GM12878 (cell line): ENCODE measurements around the gene PRDM16. TPM values are rescaled to one million over a fixed set of nuclear protein-coding genes. Genes with fewer than 3 reads are reported as not detected.

Experiments
- ATF2 ChIP-seq: IDR thresholded peaks from 2 replicates; pipeline ENCODE4 v1.6.1; 2012; ENCODE audit warnings: low read length, inconsistent platforms
- CBX5 ChIP-seq: sonication (generic); IDR thresholded peaks from 2 replicates; pipeline ENCODE4 v1.6.1; 2016; ENCODE audit warnings: low read depth, moderate library complexity, mild to moderate bottlenecking, inconsistent platforms
- CEBPB ChIP-seq, 2 experiments: fragments of 150-350 bp in 1 of 2; IDR thresholded peaks; 2 replicates each; pipeline ENCODE4 v1.6.1; 2012 to 2014; ENCODE audit warnings: low read depth in 2 of 2, low read length in 2 of 2, borderline replicate concordance in 1 of 2, inconsistent platforms in 1 of 2
- CHD4 ChIP-seq: fragments of 200-600 bp; sonication (generic); IDR thresholded peaks from 2 replicates; pipeline ENCODE4 v1.6.1; 2016; ENCODE audit warnings: mild to moderate bottlenecking
- HDAC6 ChIP-seq: fragments of 200-600 bp; sonication (generic); IDR thresholded peaks from one replicate; pipeline ENCODE4 v1.8.0; 2017; ENCODE audit warnings: antibody characterized with exemption; ENCODE audit not compliant: unreplicated experiment
- KLF5 ChIP-seq: fragments of 450-650 bp; IDR thresholded peaks from 2 replicates; pipeline ENCODE4 v1.6.1; 2014; ENCODE audit warnings: mild to moderate bottlenecking; ENCODE audit not compliant: partially characterized antibody
- MTA3 ChIP-seq: IDR thresholded peaks from 2 replicates; pipeline ENCODE4 v1.6.1; 2012; ENCODE audit warnings: low read length, inconsistent platforms, borderline replicate concordance
- NRF1 ChIP-seq: conservative IDR thresholded peaks from 2 replicates; pipeline ENCODE4 v1.6.1; 2011; ENCODE audit warnings: mild to moderate bottlenecking, low read depth, low read length, improper control_type of control experiment
- PAX8 ChIP-seq: fragments of 450-650 bp; IDR thresholded peaks from 2 replicates; pipeline ENCODE4 v1.6.1; 2017; ENCODE audit warnings: mild to moderate bottlenecking, moderate library complexity
- RCOR1 ChIP-seq: conservative IDR thresholded peaks from 2 replicates; pipeline ENCODE4 v1.6.1; 2012; ENCODE audit warnings: low read depth, low read length, improper control_type of control experiment
- STAT1 ChIP-seq: fragments of 450-650 bp; conservative IDR thresholded peaks from 2 replicates; pipeline ENCODE4 v1.6.1; 2014; ENCODE audit warnings: antibody characterized with exemption, mild to moderate bottlenecking
- SUPT20H ChIP-seq: IDR thresholded peaks from 2 replicates; pipeline ENCODE4 v1.6.1; 2011; ENCODE audit warnings: low read depth, mild to moderate bottlenecking, low read length, moderate library complexity, borderline replicate concordance; ENCODE audit not compliant: control insufficient read depth
- ZNF592 ChIP-seq: fragments of 450-650 bp; IDR thresholded peaks from 2 replicates; pipeline ENCODE4 v1.6.1; 2017; ENCODE audit warnings: mild to moderate bottlenecking, moderate library complexity
- ZZZ3 ChIP-seq: IDR thresholded peaks from 2 replicates; pipeline ENCODE4 v1.6.1; 2011; ENCODE audit warnings: low read depth; ENCODE audit not compliant: control insufficient read depth, insufficient read length
- polyA plus RNA-seq, 11 experiments: library from polyadenylated mRNA; depleted of rRNA in 4 of 11; unstranded in 6 of 11; stranded (reverse) in 5 of 11; fragments of >200 nt; fragmentation: Nextera tagmentation in 4 of 11; fragmentation: Illumina TruSeq in 1 of 11; extraction: Ambion mirVana in 4 of 11; extraction: Trizol in 1 of 11; gene quantifications; 1 replicate in 1 of 11; 2 replicates in 10 of 11; pipeline versions ENCODE4 v1.2.1 to v1.2.3, GENCODE V29; 2011 to 2016; ENCODE audit warnings: inconsistent platforms in 2 of 11, missing spikeins in 2 of 11, low read depth in 1 of 11
- total RNA-seq, 4 experiments: library from RNA; depleted of rRNA in 3 of 4; stranded (reverse); fragments of >200 nt in 3 of 4; fragmentation: Illumina TruSeq in 1 of 4; extraction: Trizol in 1 of 4; gene quantifications; 2 replicates each; pipeline versions ENCODE4 v1.2.1 to v1.2.3, GENCODE V29; 2013 to 2021

Gene PRDM16
- total and polyA plus RNA-seq, 10 of the 15 experiments (the other 5 are each of a cell fraction or from before 2014, with no cell fraction given): 0.03 TPM; not detected in 9

- TF ChIP-seq ZNF592: no peak
- TF ChIP-seq PAX8: no peak
- TF ChIP-seq CHD4: no peak
- no peak for TF ChIP-seq KLF5
- TF ChIP-seq NRF1: no peak
- no peak for TF ChIP-seq MTA3
- TF ChIP-seq CEBPB (IDR thresholded peaks at IDR 0.05; ENCODE audit: borderline replicate concordance in 1 of 2, low read depth in 2 of 2, low read length in 2 of 2): no peak
- TF ChIP-seq STAT1: no peak
- no peak for TF ChIP-seq SUPT20H
- TF ChIP-seq CBX5: no peak
- no peak for TF ChIP-seq HDAC6
- TF ChIP-seq ATF2: no peak
- no peak for TF ChIP-seq ZZZ3
- TF ChIP-seq RCOR1: no peak
These were observed 58.7 kb downstream of the PRDM16 start (continued) for GRCh38 chr1:3127738-3128137.
